ENCODE measurements around the gene DPEP3.

DNA sequence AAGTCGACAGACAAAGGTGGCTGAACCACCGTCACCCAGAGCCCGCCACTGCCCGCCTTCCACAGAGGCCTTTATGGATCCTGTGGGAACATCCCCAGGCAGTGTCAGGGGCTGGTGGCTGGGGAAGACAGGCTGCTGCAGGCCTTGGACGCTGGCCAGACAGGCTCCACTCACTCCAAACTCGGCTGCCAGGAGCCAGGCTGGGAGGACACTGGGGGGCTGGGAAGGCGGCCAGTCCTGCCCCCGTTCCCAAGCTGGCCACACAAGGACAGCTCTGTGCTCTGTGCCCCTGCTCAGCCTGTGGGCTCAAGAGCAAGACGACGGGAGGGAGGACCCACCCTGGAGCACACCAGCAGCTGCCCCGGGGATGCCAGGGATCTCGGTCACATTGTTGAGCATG lies 28.8 kb downstream of the DPEP3 start:
- no peak for TF ChIP-seq ZNF274 (IDR thresholded peaks at IDR 0.05; ENCODE audit: low read depth, low read length)
- TF ChIP-seq SUZ12 (IDR thresholded peaks at IDR 0.05; ENCODE audit: extremely low read depth, insufficient read depth, insufficient read length), result no peak
